Activated T-cell treated with anti-CD3 and anti-CD28 coated beads, Interleukin-2, amount 50 U/mL, for 72 hours (primary cell): Measurements from ENCODE around the gene HECW1. TPM values are rescaled to one million over a fixed set of nuclear protein-coding genes. Genes with fewer than 3 reads are reported as not detected.
"Not testable (repeated sequence)": the region's sequence is repeated elsewhere in the genome, so short reads cannot be mapped to it uniquely, and the experiment has no call there.

Experiments
- ATAC-seq, 2 donors: fragments of 150-1000 bp; cut with Tn5 transposase; replicated peaks in 1 of 2; 2 replicates each; pipeline ENCODE4 v1.10.0; 2021; ENCODE audit warnings: moderate library complexity in 2 of 2, mild to moderate bottlenecking in 1 of 2
- DNase-seq, 2 donors: peaks; one replicate each; pipeline ENCODE4 v3.0.0; 2021 to 2022; ENCODE audit warnings: mixed read lengths in 1 of 2
- H3K27ac Mint-ChIP-seq: one replicate; pipeline ENCODE4 v1.8.0; 2022; ENCODE audit warnings: mild to moderate bottlenecking, moderate library complexity, mixed read lengths
- H3K27me3 Mint-ChIP-seq: one replicate; pipeline ENCODE4 v1.8.0; 2022; ENCODE audit warnings: low read depth, mixed read lengths
- H3K36me3 Mint-ChIP-seq, 2 donors: one replicate each; pipeline ENCODE4 v1.8.0; 2022; ENCODE audit warnings: mixed read lengths in 2 of 2, mild to moderate bottlenecking in 1 of 2; ENCODE audit not compliant: insufficient read depth in 2 of 2
- H3K4me1 Mint-ChIP-seq: one replicate; pipeline ENCODE4 v1.8.0; 2022; ENCODE audit warnings: low read depth, mixed read lengths
- H3K4me3 Mint-ChIP-seq, 2 donors: one replicate each; pipeline ENCODE4 v1.8.0; 2022; ENCODE audit warnings: mild to moderate bottlenecking in 2 of 2, mixed read lengths in 2 of 2, moderate library complexity in 2 of 2
- H3K9me3 Mint-ChIP-seq, 2 donors: one replicate each; pipeline ENCODE4 v1.8.0; 2022; ENCODE audit warnings: mixed read lengths in 2 of 2
- total RNA-seq, 2 donors: library from RNA; stranded (reverse); gene quantifications; one replicate each; pipeline ENCODE4 v1.2.3, GENCODE V29; 2022

HECW1 gene
- total RNA-seq, 2 donors from 2014 or later, result not detected

GRCh38 chr7:43210539-43210938, 98.1 kb downstream of the HECW1 start:
- not testable (repeated sequence) for H3K4me3 Mint-ChIP-seq, H3K27ac Mint-ChIP-seq

GRCh38 chr7:43211286-43211685, 98.8 kb downstream of the HECW1 start:
- DNase-seq (no peak), ATAC-seq (no peak)
- H3K27ac Mint-ChIP-seq, result no peak overlapping the region
- H3K9me3 Mint-ChIP-seq, result no peaks in the 10 kb centered on the region
- peaks cover 13% of the 10 kb centered on the region for H3K27me3 Mint-ChIP-seq
- no peaks in the 10 kb centered on the region for H3K36me3 Mint-ChIP-seq
- H3K4me1 Mint-ChIP-seq, result no peaks in the 10 kb centered on the region
- no peak overlapping the region for H3K4me3 Mint-ChIP-seq

More at GRCh38 chr7:43210539-43210938, 98.1 kb downstream of the HECW1 start:
- ATAC-seq, H3K4me1 Mint-ChIP-seq, H3K36me3 Mint-ChIP-seq, DNase-seq, H3K9me3 Mint-ChIP-seq: not testable (repeated sequence)
- peaks cover 13% of the 10 kb centered on the region for H3K27me3 Mint-ChIP-seq

GRCh38 chr7:43211693-43212092, 99.2 kb downstream of the HECW1 start:
- ATAC-seq, result no peak
- H3K27me3 Mint-ChIP-seq, result peaks cover 13% of the 10 kb centered on the region
- no peaks in the 10 kb centered on the region for H3K9me3 Mint-ChIP-seq
- no peak overlapping the region for H3K27ac Mint-ChIP-seq
- no peaks in the 10 kb centered on the region for H3K36me3 Mint-ChIP-seq
- no peak overlapping the region for H3K4me3 Mint-ChIP-seq
- no peak for DNase-seq
- no peaks in the 10 kb centered on the region for H3K4me1 Mint-ChIP-seq

- H3K36me3 Mint-ChIP-seq, result no peaks in the 10 kb centered on the region
- H3K4me1 Mint-ChIP-seq, result no peaks in the 10 kb centered on the region
- ATAC-seq (no peak), DNase-seq (no peak)
- no peak overlapping the region for H3K4me3 Mint-ChIP-seq
- H3K27ac Mint-ChIP-seq, result no peak overlapping the region
- H3K27me3 Mint-ChIP-seq, result peaks cover 16% of the 10 kb centered on the region
- no peaks in the 10 kb centered on the region for H3K9me3 Mint-ChIP-seq
Measured at GRCh38 chr7:43212921-43213320, 100.5 kb downstream of the HECW1 start.

GRCh38 chr7:43215061-43215460, 102.6 kb downstream of the HECW1 start:
- DNase-seq, result no peak
- H3K4me1 Mint-ChIP-seq, result no peaks in the 10 kb centered on the region
- H3K27me3 Mint-ChIP-seq, result peaks cover 16% of the 10 kb centered on the region
- H3K36me3 Mint-ChIP-seq, result no peaks in the 10 kb centered on the region
- H3K4me3 Mint-ChIP-seq, result no peak overlapping the region
- ATAC-seq, result no peak
- H3K27ac Mint-ChIP-seq, result no peak overlapping the region
- no peaks in the 10 kb centered on the region for H3K9me3 Mint-ChIP-seq

GRCh38 chr7:43217055-43217454, 104.6 kb downstream of the HECW1 start:
- Mint-ChIP-seq H3K4me3 (no peak overlapping the region), H3K9me3 (no peaks in the 10 kb centered on the region), H3K4me1 (no peaks in the 10 kb centered on the region), H3K27ac (no peak overlapping the region), H3K36me3 (no peaks in the 10 kb centered on the region), H3K27me3 (peaks cover 16% of the 10 kb centered on the region)
- ATAC-seq (no peak), DNase-seq (no peak)

- DNase-seq, H3K36me3 Mint-ChIP-seq, ATAC-seq, H3K27ac Mint-ChIP-seq, H3K9me3 Mint-ChIP-seq, H3K4me1 Mint-ChIP-seq, H3K4me3 Mint-ChIP-seq: not testable (repeated sequence)
- peaks cover 16% of the 10 kb centered on the region for H3K27me3 Mint-ChIP-seq
Measured at GRCh38 chr7:43218901-43219300, 106.5 kb downstream of the HECW1 start.

GRCh38 chr7:43220250-43220649, 107.8 kb downstream of the HECW1 start:
- Mint-ChIP-seq H3K36me3 (no peaks in the 10 kb centered on the region), H3K4me3 (no peak overlapping the region), H3K27me3 (peaks cover 16% of the 10 kb centered on the region), H3K4me1 (no peaks in the 10 kb centered on the region), H3K27ac (no peak overlapping the region), H3K9me3 (no peaks in the 10 kb centered on the region)
- DNase-seq, result no peak
- ATAC-seq, result peak in 1 of 2 donors; percentile 39

GRCh38 chr7:43220742-43221141, 108.3 kb downstream of the HECW1 start:
- no peak overlapping the region for H3K27ac Mint-ChIP-seq
- no peak for DNase-seq
- no peaks in the 10 kb centered on the region for H3K36me3 Mint-ChIP-seq
- no peaks in the 10 kb centered on the region for H3K4me1 Mint-ChIP-seq
- no peaks in the 10 kb centered on the region for H3K9me3 Mint-ChIP-seq
- ATAC-seq, result no peak
- no peak overlapping the region for H3K4me3 Mint-ChIP-seq
- H3K27me3 Mint-ChIP-seq, result peaks cover 16% of the 10 kb centered on the region

- no peak for ATAC-seq
- Mint-ChIP-seq H3K9me3 (no peaks in the 10 kb centered on the region), H3K4me3 (no peak overlapping the region), H3K36me3 (no peaks in the 10 kb centered on the region), H3K27me3 (peaks cover 22% of the 10 kb centered on the region), H3K27ac (no peak overlapping the region), H3K4me1 (no peaks in the 10 kb centered on the region)
- DNase-seq, result no peak
Measured at GRCh38 chr7:43229801-43230200, 117.4 kb downstream of the HECW1 start.

GRCh38 chr7:43232366-43232765, 119.9 kb downstream of the HECW1 start:
- DNase-seq (no peak), ATAC-seq (no peak)
- Mint-ChIP-seq H3K27ac (no peak overlapping the region), H3K4me1 (no peaks in the 10 kb centered on the region), H3K36me3 (no peaks in the 10 kb centered on the region), H3K27me3 (peaks cover 22% of the 10 kb centered on the region), H3K9me3 (no peaks in the 10 kb centered on the region), H3K4me3 (no peak overlapping the region)

GRCh38 chr7:43234073-43234472, 121.6 kb downstream of the HECW1 start:
- no peaks in the 10 kb centered on the region for H3K36me3 Mint-ChIP-seq
- peaks cover 18% of the 10 kb centered on the region for H3K27me3 Mint-ChIP-seq
- DNase-seq, result no peak
- H3K9me3 Mint-ChIP-seq, result no peaks in the 10 kb centered on the region
- no peak overlapping the region for H3K27ac Mint-ChIP-seq
- no peaks in the 10 kb centered on the region for H3K4me1 Mint-ChIP-seq
- H3K4me3 Mint-ChIP-seq, result no peak overlapping the region
- no peak for ATAC-seq

- H3K9me3 Mint-ChIP-seq, result no peaks in the 10 kb centered on the region
- H3K4me1 Mint-ChIP-seq, result no peaks in the 10 kb centered on the region
- ATAC-seq (no peak), DNase-seq (no peak)
- peaks cover 14% of the 10 kb centered on the region for H3K27me3 Mint-ChIP-seq
- no peak overlapping the region for H3K4me3 Mint-ChIP-seq
- no peaks in the 10 kb centered on the region for H3K36me3 Mint-ChIP-seq
- no peak overlapping the region for H3K27ac Mint-ChIP-seq
Measured at GRCh38 chr7:43234968-43235367, 122.5 kb downstream of the HECW1 start.

GRCh38 chr7:43240565-43240964, 128.1 kb downstream of the HECW1 start:
- Mint-ChIP-seq H3K27ac (no peak overlapping the region), H3K4me3 (no peak overlapping the region), H3K36me3 (no peaks in the 10 kb centered on the region), H3K4me1 (no peaks in the 10 kb centered on the region), H3K9me3 (no peaks in the 10 kb centered on the region), H3K27me3 (peaks cover 23% of the 10 kb centered on the region)
- DNase-seq (no peak), ATAC-seq (no peak)
